Bronchial epithelial cell (primary cell): ENCODE data around the gene LCE7A. TPM values are rescaled to one million over a fixed set of nuclear protein-coding genes. Genes with fewer than 3 reads are reported as not detected.

ENCODE experiments used
- DNase-seq: peaks from one replicate; pipeline ENCODE4 v3.0.0-alpha.2; 2010; ENCODE audit warnings: low read depth
- FAIRE-seq: peaks from 2 replicates; lab custom pipeline; 2011; peaks lifted over from hg19 to GRCh38; lab: Jason Lieb, UNC
- H3K27me3 ChIP-seq: 2 replicates; pipeline ENCODE4 v1.5.1; 2011; ENCODE audit warnings: low read length; ENCODE audit not compliant: control insufficient read depth, insufficient read depth
- H3K36me3 ChIP-seq: 2 replicates; pipeline ENCODE4 v1.5.1; 2011; ENCODE audit warnings: low read length; ENCODE audit not compliant: control insufficient read depth, insufficient read depth
- H3K4me3 ChIP-seq: 2 replicates; pipeline ENCODE4 v1.5.1; 2011; ENCODE audit warnings: mild to moderate bottlenecking, low read depth, low read length, control low read depth
- CTCF ChIP-seq: IDR thresholded peaks from 2 replicates; pipeline ENCODE4 v1.5.1; 2011; ENCODE audit warnings: mild to moderate bottlenecking, moderate library complexity, low read length, control low read depth, inconsistent platforms; ENCODE audit not compliant: insufficient read depth, severe bottlenecking
- total RNA-seq: library from RNA; depleted of rRNA; stranded (reverse); fragments of >200 nt; gene quantifications from 2 replicates; pipeline ENCODE4 v1.2.1, GENCODE V29; 2014

LCE7A gene
- total RNA-seq, 1 donor from 2014 or later = not detected

GRCh38 chr1:152886758-152887409 is 27.1 kb downstream of the LCE7A start:
- Histone ChIP-seq H3K27me3 (no peaks in the 10 kb centered on the region), H3K4me3 (no peak overlapping the region), H3K36me3 (no peaks in the 10 kb centered on the region)
- no peak for FAIRE-seq
- TF ChIP-seq CTCF = no peak
- peak; percentile 67 for DNase-seq

- DNase-seq = peak; percentile 61
- H3K36me3 ChIP-seq = no peaks in the 10 kb centered on the region
- no peak for FAIRE-seq
- H3K27me3 ChIP-seq = no peaks in the 10 kb centered on the region
- TF ChIP-seq CTCF = no peak
- H3K4me3 ChIP-seq = no peak overlapping the region
Measured at GRCh38 chr1:152888126-152888525, 28.3 kb downstream of the LCE7A start.

- no peaks in the 10 kb centered on the region for H3K27me3 ChIP-seq
- DNase-seq (no peak), FAIRE-seq (no peak)
- TF ChIP-seq CTCF = no peak
- H3K4me3 ChIP-seq = no peak overlapping the region
- no peaks in the 10 kb centered on the region for H3K36me3 ChIP-seq
Measured at GRCh38 chr1:152899027-152899426, 39.2 kb downstream of the LCE7A start.

- DNase-seq = no peak
- TF ChIP-seq CTCF = no peak
- no peaks in the 10 kb centered on the region for H3K36me3 ChIP-seq
- FAIRE-seq = no peak
- no peak overlapping the region for H3K4me3 ChIP-seq
- H3K27me3 ChIP-seq = no peaks in the 10 kb centered on the region
Measured at GRCh38 chr1:152899883-152900282, 40.1 kb downstream of the LCE7A start.

- no peak for TF ChIP-seq CTCF
- Histone ChIP-seq H3K4me3 (no peak overlapping the region), H3K27me3 (no peaks in the 10 kb centered on the region), H3K36me3 (no peaks in the 10 kb centered on the region)
- DNase-seq (peak; percentile 58), FAIRE-seq (peak; percentile 58)
Measured at GRCh38 chr1:152901631-152902030, 41.8 kb downstream of the LCE7A start.

GRCh38 chr1:152902636-152903035 is 42.8 kb downstream of the LCE7A start:
- H3K27me3 ChIP-seq = no peaks in the 10 kb centered on the region
- FAIRE-seq = peak; percentile 52
- no peaks in the 10 kb centered on the region for H3K36me3 ChIP-seq
- H3K4me3 ChIP-seq = no peak overlapping the region
- DNase-seq = no peak
- no peak for TF ChIP-seq CTCF
